IMR-90 (cell line): ENCODE measurements around the gene MMP25. TPM values are rescaled to one million over a fixed set of nuclear protein-coding genes. Genes with fewer than 3 reads are reported as not detected.

Source experiments
- ATAC-seq: fragments of 200-7000 bp; cut with Tn5 transposase; 2 replicates; pipeline ENCODE4 v1.9.1; 2020; ENCODE audit warnings: low read depth, mild to moderate bottlenecking, moderate library complexity
- BruUV-seq: library from RNA; stranded (reverse); fragments of 400-500 nt; replicated peaks from 2 replicates; lab custom pipeline; 2021; lab: Mats Ljungman, UMichigan
- CTCF ChIA-PET: fragments of 300-600 bp; formaldehyde crosslinking; extraction: SDS; loops from one replicate; lab custom pipeline; 2021; ENCODE audit warnings: antibody characterized with exemption; lab: Yijun Ruan, JAX
- POLR2A ChIA-PET: fragments of 300-600 bp; sonication (Branson Sonifier 250); formaldehyde crosslinking; loops from one replicate; lab custom pipeline; 2022; ENCODE audit warnings: antibody characterized with exemption; ENCODE audit not compliant: unreplicated experiment; lab: Charles Lee
- DNase-seq: peaks from one replicate; pipeline ENCODE4 v3.0.0; 2013
- H2AFZ ChIP-seq: replicated peaks from 2 replicates; pipeline ENCODE3; 2013; ENCODE audit warnings: low read length, mild to moderate bottlenecking; ENCODE audit not compliant: poor library complexity
- H2AK5ac ChIP-seq: 2 replicates; pipeline ENCODE4 v1.6.1; 2013; ENCODE audit warnings: low read depth, low read length, inconsistent platforms
- H2AK9ac ChIP-seq: replicated peaks from 2 replicates; pipeline ENCODE3; 2013; ENCODE audit warnings: mild to moderate bottlenecking, low read depth, low read length, moderate library complexity; ENCODE audit not compliant: poor library complexity
- H2BK120ac ChIP-seq: 2 replicates; pipeline ENCODE4 v1.6.1; 2013; ENCODE audit warnings: low read depth, low read length, inconsistent platforms
- H2BK15ac ChIP-seq: 3 replicates; pipeline ENCODE4 v1.6.1; 2013; ENCODE audit warnings: low read depth, low read length, inconsistent platforms
- H2BK20ac ChIP-seq: 2 replicates; pipeline ENCODE4 v1.6.1; 2013; ENCODE audit warnings: low read depth, mild to moderate bottlenecking, inconsistent platforms, low read length, moderate library complexity
- H2BK5ac ChIP-seq: 2 replicates; pipeline ENCODE4 v1.6.1; 2013; ENCODE audit warnings: mild to moderate bottlenecking, low read depth, low read length, inconsistent platforms; ENCODE audit not compliant: poor library complexity, severe bottlenecking
- H3K14ac ChIP-seq: replicated peaks from 2 replicates; pipeline ENCODE4 v1.6.1; 2013; ENCODE audit warnings: low read depth, low read length, inconsistent platforms
- H3K18ac ChIP-seq: 2 replicates; pipeline ENCODE4 v1.6.1; 2013; ENCODE audit warnings: low read depth, low read length, control low read depth
- H3K23ac ChIP-seq: 2 replicates; pipeline ENCODE4 v1.6.1; 2013; ENCODE audit warnings: low read depth, low read length, inconsistent platforms
- H3K27ac ChIP-seq: 2 replicates; pipeline ENCODE4 v1.5.1; 2013; ENCODE audit warnings: mild to moderate bottlenecking, control low read depth, low read length; ENCODE audit not compliant: insufficient read depth
- H3K27me3 ChIP-seq: 2 replicates; pipeline ENCODE4 v1.6.1; 2013; ENCODE audit warnings: low read length; ENCODE audit not compliant: control insufficient read depth, insufficient read depth
- H3K36me3 ChIP-seq: 2 replicates; pipeline ENCODE4 v1.6.1; 2013; ENCODE audit warnings: low read length, mixed read lengths; ENCODE audit not compliant: control insufficient read depth, insufficient read depth
- H3K4ac ChIP-seq: 2 replicates; pipeline ENCODE4 v1.6.1; 2013; ENCODE audit warnings: low read depth, low read length, inconsistent platforms
- H3K4me1 ChIP-seq: 2 replicates; pipeline ENCODE4 v1.6.1; 2013; ENCODE audit warnings: low read length, mixed read lengths; ENCODE audit not compliant: control insufficient read depth, insufficient read depth
- H3K4me2 ChIP-seq: 2 replicates; pipeline ENCODE4 v1.6.1; 2013; ENCODE audit warnings: low read depth, mild to moderate bottlenecking, control low read depth, low read length, moderate library complexity
- H3K4me3 ChIP-seq: 2 replicates; pipeline ENCODE4 v1.5.1; 2013; ENCODE audit warnings: low read depth, mild to moderate bottlenecking, control low read depth, low read length, moderate library complexity; ENCODE audit not compliant: insufficient read depth
- H3K56ac ChIP-seq: 2 replicates; pipeline ENCODE4 v1.6.1; 2013; ENCODE audit warnings: low read length, inconsistent platforms; ENCODE audit not compliant: insufficient read depth; ENCODE audit errors: extremely low read depth
- H3K79me1 ChIP-seq, 2 experiments: 2 replicates each; pipeline ENCODE4 v1.6.1; 2013; ENCODE audit warnings: low read length in 2 of 2, inconsistent platforms in 1 of 2, low read depth in 1 of 2
- H3K9ac ChIP-seq: 2 replicates; pipeline ENCODE4 v1.6.1; 2013; ENCODE audit warnings: low read depth, low read length, control low read depth
- H3K9me1 ChIP-seq: 2 replicates; pipeline ENCODE4 v1.6.1; 2013; ENCODE audit warnings: low read length, inconsistent platforms; ENCODE audit not compliant: insufficient read depth
- H3K9me3 ChIP-seq: 2 replicates; pipeline ENCODE4 v1.6.1; 2013; ENCODE audit warnings: low read length; ENCODE audit not compliant: control insufficient read depth, insufficient read depth
- H4K20me1 ChIP-seq: 2 replicates; pipeline ENCODE4 v1.6.1; 2013; ENCODE audit warnings: low read length, inconsistent platforms; ENCODE audit not compliant: insufficient read depth
- H4K5ac ChIP-seq: 2 replicates; pipeline ENCODE4 v1.6.1; 2013; ENCODE audit warnings: mild to moderate bottlenecking, low read depth, low read length, control low read depth
- H4K8ac ChIP-seq, 2 experiments: 2 replicates each; pipeline ENCODE4 v1.6.1; 2013; ENCODE audit warnings: low read depth in 2 of 2, low read length in 2 of 2, control low read depth in 1 of 2, inconsistent platforms in 1 of 2
- H4K91ac ChIP-seq: 2 replicates; pipeline ENCODE4 v1.6.1; 2013; ENCODE audit warnings: low read depth, low read length, inconsistent platforms; ENCODE audit not compliant: insufficient read depth
- MAZ ChIP-seq: IDR thresholded peaks from 2 replicates; pipeline ENCODE4 v1.6.1; 2012; ENCODE audit warnings: low read depth, mild to moderate bottlenecking, low read length, improper control_type of control experiment, moderate library complexity, borderline replicate concordance
- MXI1 ChIP-seq: IDR thresholded peaks from 2 replicates; pipeline ENCODE4 v1.6.1; 2012; ENCODE audit warnings: low read depth, mild to moderate bottlenecking, low read length, moderate library complexity, borderline replicate concordance
- NFE2L2 ChIP-seq: fragments of 150-350 bp; IDR thresholded peaks from 2 replicates; pipeline ENCODE4 v1.6.1; 2016; ENCODE audit warnings: low read depth, mild to moderate bottlenecking, low read length
- POLR2A ChIP-seq: IDR thresholded peaks from 2 replicates; pipeline ENCODE4 v1.6.1; 2012; ENCODE audit warnings: mild to moderate bottlenecking, low read depth, low read length
- USF2 ChIP-seq: fragments of 150-350 bp; IDR thresholded peaks from 2 replicates; pipeline ENCODE4 v1.6.1; 2017; ENCODE audit warnings: mild to moderate bottlenecking, antibody characterized with exemption, low read length, low read depth
- WGBS, 2 experiments: methylation state at CpG; one replicate each; pipeline versions ENCODE4 v1.1.5 to v1.1.7; 2013; ENCODE audit warnings: missing lambda C conversion rate in 2 of 2; ENCODE audit not compliant: insufficient read length in 1 of 2; ENCODE audit errors: extremely low coverage in 2 of 2; 5-methylcytosine and 5-hydroxymethylcytosine counted together
- dilution Hi-C: fragments of 300-500 bp; cut with HindIII; formaldehyde crosslinking; loops from one replicate; pipeline ENCODE4 v1.14.3; 2018; ENCODE audit warnings: low sequenced_read_pairs; ENCODE audit not compliant: unreplicated experiment
- in situ Hi-C: fragments of 300-500 bp; cut with MboI; formaldehyde crosslinking; loops from 3 replicates; pipeline ENCODE4 v1.14.3; 2019; ENCODE audit warnings: low sequenced_read_pairs, inconsistent platforms, mixed read lengths
- intact Hi-C: fragments of 100-400 bp; cut with micrococcal nuclease; formaldehyde crosslinking; loops from 2 replicates; pipeline ENCODE4 v1.10.0; 2022
- polyA plus RNA-seq, 3 experiments: library from polyadenylated mRNA; depleted of rRNA; stranded (reverse); fragments of >200 nt; gene quantifications; 2 replicates each; pipeline ENCODE4 v1.2.3, GENCODE V29; 2012; ENCODE audit warnings: low replicate concordance in 1 of 3
- total RNA-seq: library from RNA; depleted of rRNA; stranded (reverse); fragments of >200 nt; gene quantifications from 2 replicates; pipeline ENCODE4 v1.2.3, GENCODE V29; 2012

The MMP25 gene
- total and polyA plus RNA-seq, 2 of the 4 experiments (the other 2 are of a cell fraction), result 0.07 TPM; not detected in 1

- BruUV-seq, result no TSS peak
- H2AK9ac ChIP-seq, result peak within 1 kb of the TSS; percentile 99
- H4K8ac ChIP-seq, result peak within 1 kb of the TSS; percentile 74 to 92
- intact Hi-C loops (no loop called here), in situ Hi-C loops (no loop called here), dilution Hi-C loops (no loop called here)
- no peaks in the 10 kb centered on the region for H3K36me3 ChIP-seq
- H2AK5ac ChIP-seq, result peak within 1 kb of the TSS; percentile 97
- H3K4me2 ChIP-seq, result peak within 1 kb of the TSS; percentile 53
- TF ChIP-seq MAZ (peak; percentile 85; the same call in 1 of the 2 replicates), USF2 (peak; percentile 5; the same call in 1 of the 2 replicates), NFE2L2 (no peak), POLR2A (peak; percentile 70), MXI1 (no peak)
- peak within 1 kb of the TSS; percentile 81 for H4K5ac ChIP-seq
- no peaks in the 10 kb centered on the region for H4K20me1 ChIP-seq
- peak within 1 kb of the TSS; percentile 81 for H3K4ac ChIP-seq
- H3K18ac ChIP-seq, result peak within 1 kb of the TSS; percentile 38
- peak within 1 kb of the TSS; percentile 82 for H2BK20ac ChIP-seq
- peak within 1 kb of the TSS; percentile 96; the same call in 2 of the 3 replicates for H2BK15ac ChIP-seq
- H3K27ac ChIP-seq, result peak within 1 kb of the TSS; percentile 41; the same call in 1 of the 2 replicates
- peak within 1 kb of the TSS; percentile 64 for H3K56ac ChIP-seq
- peak within 1 kb of the TSS; percentile 60 for H3K23ac ChIP-seq
- H2BK5ac ChIP-seq, result peak within 1 kb of the TSS; percentile 80
- peak within 1 kb of the TSS; percentile 87 for H2BK120ac ChIP-seq
- ChIA-PET CTCF (no interaction called here), POLR2A (no interaction called here)
- peak within 1 kb of the TSS; percentile 87 for H3K14ac ChIP-seq
- peaks cover 6 to 19% of the 10 kb centered on the region in 2 experiments; a peak in 2 of 4 replicates for H3K79me1 ChIP-seq
- peaks cover 12% of the 10 kb centered on the region for H3K4me1 ChIP-seq
- H2AFZ ChIP-seq, result peak within 1 kb of the TSS; percentile 98
- H4K91ac ChIP-seq, result peak within 1 kb of the TSS; percentile 88
- WGBS, 2 experiments, result 76% methylated on average over 4 of the region's 13 CpGs; no CpG with 5 or more reads in 1 of the 2 experiments
- peaks cover 18% of the 10 kb centered on the region for H3K9me1 ChIP-seq
- no peaks in the 10 kb centered on the region; the same call in 1 of the 2 replicates for H3K27me3 ChIP-seq
- H3K4me3 ChIP-seq, result peak within 1 kb of the TSS; percentile 47; the same call in 1 of the 2 replicates
- peak; percentile 94 for DNase-seq
- H3K9me3 ChIP-seq, result no peaks in the 10 kb centered on the region
- peak; percentile 91 for ATAC-seq
- peak within 1 kb of the TSS; percentile 55; the same call in 1 of the 2 replicates for H3K9ac ChIP-seq
These were observed 18.8 kb downstream of the MMP25 start, which contains the start of gene IL32 for GRCh38 chr16:3065069-3065741. IL32 (plus strand) TSS chr16:3065640; CDS start chr16:3065812, 172 bp downstream.
